AG09319 (cell line): ENCODE measurements around the gene P2RX2.

ENCODE experiments used
- DNase-seq: peaks from one replicate; pipeline ENCODE4 v3.0.0-alpha.2; 2010; ENCODE audit warnings: low read depth; ENCODE audit errors: extremely low read depth
- TF ChIP-seq, protein P1 (sequence below): IDR thresholded peaks from 2 replicates; pipeline ENCODE4 v1.5.1; 2011; ENCODE audit warnings: low read depth, mild to moderate bottlenecking, inconsistent platforms, low read length, moderate library complexity

P2RX2 gene

DNA sequence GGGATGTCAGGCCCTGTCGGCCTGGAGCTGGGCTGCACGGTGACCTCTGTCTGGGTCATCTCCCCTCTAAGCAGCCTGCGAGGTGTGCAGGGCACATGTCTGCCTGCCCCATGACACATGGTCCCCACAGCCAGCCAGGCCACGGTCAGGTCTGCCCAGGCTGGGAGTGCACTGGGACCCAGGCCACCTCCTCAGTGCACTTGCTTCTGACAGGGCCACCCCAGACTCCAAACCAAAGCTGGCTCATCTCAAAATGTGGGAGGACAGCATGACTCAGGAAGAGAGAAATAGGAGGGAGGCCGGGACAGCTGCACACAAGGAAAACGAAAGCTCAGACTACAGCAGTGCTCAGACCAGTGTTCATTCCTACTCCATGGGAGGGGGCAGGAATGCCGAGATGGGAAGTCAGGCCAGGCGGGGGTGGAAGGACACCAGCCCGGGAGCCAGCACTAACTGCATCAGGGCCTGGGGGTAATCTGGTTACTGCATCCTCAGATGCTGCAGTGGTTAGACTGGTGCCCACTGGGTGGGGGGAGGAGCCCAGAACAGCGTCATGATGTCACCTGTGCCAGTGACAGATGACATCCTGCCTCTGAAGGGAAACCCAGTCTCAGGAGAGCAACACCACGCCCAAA, 4.0 kb downstream of the P2RX2 start:
- no peak for DNase-seq
- TF ChIP-seq, protein P1, sequence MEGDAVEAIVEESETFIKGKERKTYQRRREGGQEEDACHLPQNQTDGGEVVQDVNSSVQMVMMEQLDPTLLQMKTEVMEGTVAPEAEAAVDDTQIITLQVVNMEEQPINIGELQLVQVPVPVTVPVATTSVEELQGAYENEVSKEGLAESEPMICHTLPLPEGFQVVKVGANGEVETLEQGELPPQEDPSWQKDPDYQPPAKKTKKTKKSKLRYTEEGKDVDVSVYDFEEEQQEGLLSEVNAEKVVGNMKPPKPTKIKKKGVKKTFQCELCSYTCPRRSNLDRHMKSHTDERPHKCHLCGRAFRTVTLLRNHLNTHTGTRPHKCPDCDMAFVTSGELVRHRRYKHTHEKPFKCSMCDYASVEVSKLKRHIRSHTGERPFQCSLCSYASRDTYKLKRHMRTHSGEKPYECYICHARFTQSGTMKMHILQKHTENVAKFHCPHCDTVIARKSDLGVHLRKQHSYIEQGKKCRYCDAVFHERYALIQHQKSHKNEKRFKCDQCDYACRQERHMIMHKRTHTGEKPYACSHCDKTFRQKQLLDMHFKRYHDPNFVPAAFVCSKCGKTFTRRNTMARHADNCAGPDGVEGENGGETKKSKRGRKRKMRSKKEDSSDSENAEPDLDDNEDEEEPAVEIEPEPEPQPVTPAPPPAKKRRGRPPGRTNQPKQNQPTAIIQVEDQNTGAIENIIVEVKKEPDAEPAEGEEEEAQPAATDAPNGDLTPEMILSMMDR, result no peak

DNA sequence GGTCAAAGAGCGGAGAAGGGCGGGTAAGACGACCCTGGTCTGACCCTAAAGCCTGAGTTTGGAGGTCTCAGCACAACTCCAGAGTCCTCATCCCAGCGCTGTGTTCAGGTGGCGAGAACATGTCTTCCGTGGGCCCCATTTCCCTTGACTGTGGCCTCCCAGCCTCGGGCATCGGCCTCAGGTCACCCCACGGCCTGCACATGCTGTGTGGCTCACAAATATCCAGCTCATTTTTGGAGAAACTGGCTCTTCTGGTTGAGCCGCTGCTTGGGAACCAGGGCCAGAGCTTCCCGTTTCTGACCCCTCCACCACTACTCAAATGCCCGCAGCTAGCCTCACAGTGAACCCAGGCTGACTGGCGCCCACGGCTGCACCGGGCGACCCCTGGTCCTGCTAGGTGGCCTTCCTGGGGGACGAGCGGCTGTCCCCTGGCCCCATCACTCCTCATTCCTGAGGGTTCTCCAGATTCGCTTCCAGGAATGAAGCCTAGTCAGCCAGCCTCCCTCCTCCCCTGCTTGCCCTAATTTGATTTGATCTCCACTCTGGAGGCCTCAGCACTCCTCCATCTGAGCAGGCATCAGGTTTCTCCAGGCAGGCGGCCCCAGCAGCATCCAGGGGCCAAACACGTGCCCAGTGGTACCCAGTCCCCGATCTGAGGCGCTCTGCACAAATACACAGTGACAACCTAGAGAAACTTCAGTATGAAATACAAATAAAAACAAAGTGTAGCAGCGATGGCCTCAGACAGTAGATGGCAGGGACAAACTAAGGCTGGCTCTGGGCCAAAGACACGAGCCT, 4.7 kb downstream of the P2RX2 start:
- TF ChIP-seq, protein P1, result no peak
- DNase-seq, result no peak

DNA sequence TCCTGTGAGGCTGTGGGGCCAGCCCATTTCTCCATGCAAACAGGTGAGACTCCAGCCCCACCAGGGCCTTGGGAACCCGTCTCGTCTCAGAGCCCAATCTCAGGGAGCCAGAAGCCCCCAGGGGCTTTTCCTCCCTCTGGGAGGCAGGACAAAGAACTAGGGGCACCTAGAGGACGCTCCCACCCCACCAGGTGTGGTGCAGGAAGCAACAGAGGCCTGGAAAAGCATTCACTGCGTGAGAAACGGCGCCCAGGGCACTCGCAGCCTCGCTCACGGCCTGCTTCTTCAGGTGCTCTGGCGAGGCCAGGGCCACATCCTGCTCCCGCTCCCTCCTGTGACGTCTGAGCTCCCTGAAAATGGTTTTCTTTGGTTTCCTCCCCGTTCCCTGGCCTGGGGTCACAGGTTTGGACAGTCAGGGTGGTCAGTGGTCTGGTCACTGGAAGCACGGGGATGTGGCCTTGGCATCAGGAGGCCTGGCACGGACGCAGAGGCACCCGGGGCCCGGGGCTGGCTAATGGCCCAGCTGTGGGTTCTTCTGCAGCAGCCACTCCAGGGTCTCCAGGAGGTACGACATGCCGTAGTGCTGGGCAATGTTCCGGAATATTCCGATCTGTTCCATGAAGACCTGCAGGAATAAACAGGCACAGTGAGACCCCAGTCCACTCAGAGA, 5.7 kb downstream of the P2RX2 start:
- DNase-seq, result no peak
- TF ChIP-seq, protein P1, result no peak

DNA sequence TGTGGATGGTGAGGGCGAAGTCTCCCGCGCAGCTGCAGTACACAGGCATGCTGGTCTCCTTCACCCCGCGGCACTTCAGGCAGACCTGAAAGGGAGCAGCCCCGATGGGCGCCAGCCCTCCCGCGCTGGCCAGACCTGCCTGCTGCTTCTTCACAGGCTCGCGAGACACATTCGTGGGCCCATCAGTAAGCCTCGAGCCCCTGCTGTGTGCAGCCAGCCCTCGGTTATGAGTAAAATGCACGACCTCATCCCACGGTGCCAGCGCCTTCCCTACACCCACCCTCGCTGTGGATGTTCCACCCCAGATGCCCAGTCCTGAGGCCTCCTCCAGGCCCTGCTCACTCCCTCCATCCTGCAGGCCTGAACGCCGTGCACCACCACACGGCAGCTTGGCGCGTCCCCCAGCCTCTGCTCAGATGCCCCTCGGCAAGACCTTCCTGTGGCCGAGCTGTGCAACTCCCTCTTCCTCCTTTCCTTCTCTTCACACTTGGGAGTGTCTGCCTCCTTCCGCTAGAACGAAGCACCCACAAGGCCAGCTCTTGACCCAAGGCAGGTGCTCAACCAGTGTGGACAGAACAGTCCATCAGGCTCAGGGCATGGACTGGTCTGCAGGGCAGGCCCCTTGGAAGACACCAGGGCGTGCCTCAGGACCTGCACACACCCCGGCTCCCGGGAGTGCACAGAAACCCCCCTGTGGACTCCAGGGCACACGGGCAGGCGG, 6.5 kb downstream of the P2RX2 start:
- DNase-seq, result no peak
- TF ChIP-seq, protein P1, result no peak

DNA sequence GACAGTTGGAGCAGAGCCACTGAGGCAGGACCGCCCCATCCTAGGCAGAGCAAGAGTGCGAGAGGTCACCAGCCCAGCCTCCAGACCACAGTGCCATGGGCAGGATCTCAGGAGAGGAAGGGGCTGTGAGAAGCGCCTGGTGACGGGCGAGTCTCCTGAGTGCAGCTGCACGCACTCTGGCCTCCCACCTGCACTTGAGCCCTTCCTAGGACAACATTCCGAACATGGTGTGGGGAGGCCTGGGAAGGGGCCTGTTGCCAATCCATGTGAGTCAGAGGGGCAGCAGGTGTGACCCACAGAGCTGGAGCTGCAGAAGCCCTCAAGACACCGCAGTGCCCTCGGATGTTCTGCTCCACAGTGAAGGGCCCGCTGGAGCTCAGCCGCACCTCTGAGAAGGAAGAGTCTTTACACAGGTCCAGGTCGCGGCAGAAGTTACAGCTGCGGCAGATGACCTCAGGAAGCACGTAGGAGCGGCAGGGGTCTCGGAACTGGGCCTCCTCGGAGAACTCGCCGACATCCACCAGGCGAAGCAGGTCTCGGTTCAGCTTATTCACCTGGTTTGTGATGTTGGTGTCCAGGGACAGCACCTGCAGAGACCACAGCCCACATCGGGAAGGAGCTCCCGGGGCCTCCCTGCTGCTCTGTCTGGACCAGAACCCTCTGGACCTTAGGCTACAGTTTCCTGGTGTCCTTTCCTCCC, 7.3 kb downstream of the P2RX2 start:
- DNase-seq, result no peak
- TF ChIP-seq, protein P1, result no peak

DNA sequence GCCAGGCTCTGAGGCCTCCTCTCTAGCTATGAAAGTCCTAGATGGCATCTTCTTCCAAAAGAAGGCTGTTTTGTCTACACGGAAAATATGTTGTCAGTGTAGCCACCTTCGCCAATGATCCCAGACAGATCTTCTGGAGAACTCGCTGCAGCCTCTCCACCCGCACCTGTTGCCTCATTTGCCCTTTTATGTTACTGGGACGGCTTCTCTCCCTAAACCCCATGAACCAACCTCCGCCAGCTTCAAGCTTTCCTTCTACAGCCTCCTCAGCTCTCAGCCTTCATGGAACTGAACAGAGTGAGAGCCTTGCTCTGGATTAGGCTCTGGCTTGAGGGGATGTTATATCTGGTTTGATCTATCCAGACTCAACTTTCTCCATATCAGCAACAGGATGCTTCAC, 10.8 kb downstream of the P2RX2 start:
- TF ChIP-seq, protein P1, result no peak

More for the DNA sequence above, 10.8 kb downstream of the P2RX2 start:
- no peak for DNase-seq
